GM18519 (cell line): ENCODE measurements around the gene MIPOL1.
"Not testable (repeated sequence)": the region's sequence is repeated elsewhere in the genome, so short reads cannot be mapped to it uniquely, and the experiment has no call there.

ENCODE experiments used
- ATAC-seq: cut with Tn5 transposase; IDR thresholded peaks from one replicate; pipeline ENCODE4 v1.9.1; 2021; ENCODE audit warnings: mild to moderate bottlenecking, moderate library complexity; ENCODE audit not compliant: unreplicated experiment, low FRiP score

The MIPOL1 gene, protein sequence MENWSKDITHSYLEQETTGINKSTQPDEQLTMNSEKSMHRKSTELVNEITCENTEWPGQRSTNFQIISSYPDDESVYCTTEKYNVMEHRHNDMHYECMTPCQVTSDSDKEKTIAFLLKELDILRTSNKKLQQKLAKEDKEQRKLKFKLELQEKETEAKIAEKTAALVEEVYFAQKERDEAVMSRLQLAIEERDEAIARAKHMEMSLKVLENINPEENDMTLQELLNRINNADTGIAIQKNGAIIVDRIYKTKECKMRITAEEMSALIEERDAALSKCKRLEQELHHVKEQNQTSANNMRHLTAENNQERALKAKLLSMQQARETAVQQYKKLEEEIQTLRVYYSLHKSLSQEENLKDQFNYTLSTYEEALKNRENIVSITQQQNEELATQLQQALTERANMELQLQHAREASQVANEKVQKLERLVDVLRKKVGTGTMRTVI

DNA sequence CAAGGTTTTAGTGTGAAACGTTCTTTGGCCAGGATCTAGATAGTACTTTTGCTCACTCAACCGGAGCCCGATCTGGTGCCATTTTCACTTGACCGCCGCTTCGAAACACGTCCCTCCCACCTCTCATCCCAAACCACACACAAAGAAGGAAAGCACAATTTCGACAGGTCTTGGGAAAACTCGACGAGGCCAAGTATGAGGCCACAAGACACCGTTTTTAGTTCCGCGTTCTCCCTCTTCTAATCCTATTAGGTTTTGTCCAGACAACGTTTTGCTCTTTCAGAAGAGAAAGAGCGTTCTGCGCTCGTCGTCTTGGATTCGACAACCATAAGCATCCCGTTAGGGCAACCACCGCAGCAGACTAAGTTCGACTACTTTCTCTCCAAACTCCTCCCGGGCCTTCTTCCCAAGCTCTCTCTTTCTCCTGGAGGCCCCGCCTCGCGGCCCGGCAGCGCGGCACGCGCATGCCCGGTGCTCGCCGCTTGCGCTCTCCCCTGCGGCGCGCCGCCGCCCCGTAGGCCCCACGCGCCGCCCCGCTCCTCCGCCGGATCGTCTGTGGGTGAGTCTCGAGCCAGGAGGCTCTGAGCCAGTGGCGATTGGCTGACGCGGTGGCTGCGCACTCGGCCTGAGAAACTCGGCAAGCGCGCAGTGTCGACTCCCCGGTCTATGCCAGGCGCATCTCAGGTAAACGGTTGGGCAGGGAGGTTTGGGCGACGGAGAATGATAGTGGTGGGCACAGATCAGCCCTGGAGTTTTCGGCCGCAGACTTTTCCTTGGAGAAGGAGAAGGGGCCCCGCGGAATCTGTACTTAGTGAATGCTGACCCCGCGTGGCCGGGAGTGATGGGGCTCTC lies at the start of gene MIPOL1:
Gene MIPOL1 (plus strand): TSS at position 517 of the 852 bp plus-strand sequence. CDS start 49,952 bp downstream, outside the sequence.
- ATAC-seq, result no peak

DNA sequence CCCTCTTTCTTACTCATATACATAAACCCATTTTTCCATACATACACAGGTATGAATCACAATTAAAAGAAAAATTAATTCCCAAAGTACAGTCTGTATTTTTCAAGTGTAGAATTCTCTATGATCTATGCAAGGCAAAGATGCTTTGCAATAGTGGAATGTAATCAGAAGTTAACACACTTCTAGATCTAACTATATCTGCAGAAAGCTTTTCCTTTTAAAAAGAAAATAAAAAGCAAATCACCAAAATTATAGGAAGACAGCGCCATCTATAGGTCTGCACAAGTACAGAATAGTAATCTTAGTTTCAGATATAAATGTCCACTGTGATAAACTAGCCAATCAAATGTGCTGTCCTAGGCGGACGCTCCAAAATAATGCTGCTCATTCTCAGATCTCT lies 47.3 kb upstream of the MIPOL1 start:
- no peak for ATAC-seq

DNA sequence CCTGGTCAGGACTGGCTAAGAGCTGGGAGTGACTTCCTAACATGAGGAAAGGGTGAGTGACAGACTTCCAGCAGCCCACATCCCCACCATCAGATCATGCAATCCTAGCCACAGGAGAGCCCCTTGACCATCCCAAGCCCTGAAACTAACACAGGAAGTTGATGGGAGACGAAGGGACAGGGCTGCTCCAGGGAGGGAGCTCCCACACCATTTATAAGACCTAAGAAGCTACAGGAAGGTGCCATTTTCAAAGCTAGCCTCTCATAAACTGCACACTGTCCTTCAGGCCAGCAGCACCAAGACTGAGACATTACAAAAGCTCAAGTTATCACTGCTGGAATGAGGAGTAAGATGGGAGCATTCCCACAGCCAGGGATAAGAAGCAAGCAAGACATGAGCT lies 44.7 kb upstream of the MIPOL1 start:
- no peak for ATAC-seq

DNA sequence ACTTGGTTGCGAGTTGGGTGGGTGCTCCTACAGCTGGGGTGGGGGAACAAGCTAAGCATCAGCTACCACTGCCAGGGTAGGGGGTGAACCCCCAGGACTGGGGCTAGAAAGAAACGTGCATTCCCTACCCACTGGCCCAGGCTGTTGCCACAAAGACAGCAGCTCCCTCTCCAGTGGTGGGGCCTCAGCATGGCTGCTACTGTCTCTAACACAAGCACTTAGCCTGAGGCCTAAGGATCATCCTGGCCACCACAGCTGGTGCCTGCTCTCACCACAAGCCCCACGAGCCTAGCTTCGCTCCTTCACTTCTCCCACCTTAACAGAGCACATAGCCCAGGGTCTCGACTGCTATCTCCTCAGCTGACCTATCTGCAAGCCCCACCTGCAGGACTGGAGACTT lies 44.3 kb upstream of the MIPOL1 start:
- ATAC-seq, result no peak

DNA sequence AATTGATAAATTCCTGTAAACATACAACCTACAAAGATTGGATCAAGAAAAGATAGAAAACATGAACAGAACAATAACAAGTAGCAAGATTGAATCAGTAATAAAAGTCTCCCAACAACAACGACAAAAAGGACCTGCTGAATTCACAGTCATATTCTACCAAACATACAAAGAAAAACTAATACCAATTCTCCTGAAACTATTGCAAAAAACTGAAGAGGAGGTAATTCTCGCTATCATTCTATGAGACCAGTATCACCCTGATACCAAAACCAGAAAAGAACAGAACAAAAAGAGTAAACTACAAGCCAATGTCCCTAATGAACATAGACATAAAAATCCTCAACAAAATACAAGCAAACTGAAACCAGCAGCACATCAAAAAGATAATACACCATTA lies 39.8 kb upstream of the MIPOL1 start:
- no peak for ATAC-seq

DNA sequence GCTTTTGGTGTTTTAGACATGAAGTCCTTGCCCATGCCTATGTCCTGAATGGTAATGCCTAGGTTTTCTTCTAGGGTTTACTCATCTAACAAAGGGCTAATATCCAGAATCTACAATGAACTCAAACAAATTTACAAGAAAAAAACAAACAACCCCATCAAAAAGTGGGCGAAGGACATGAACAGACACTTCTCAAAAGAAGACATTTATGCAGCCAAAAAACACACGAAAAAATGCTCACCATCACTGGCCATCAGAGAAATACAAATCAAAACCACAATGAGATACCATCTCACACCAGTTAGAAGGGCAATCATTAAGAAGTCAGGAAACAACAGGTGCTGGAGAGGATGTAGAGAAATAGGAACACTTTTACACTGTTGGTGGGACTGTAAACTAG lies 35.4 kb upstream of the MIPOL1 start:
- ATAC-seq, result not testable (repeated sequence)

DNA sequence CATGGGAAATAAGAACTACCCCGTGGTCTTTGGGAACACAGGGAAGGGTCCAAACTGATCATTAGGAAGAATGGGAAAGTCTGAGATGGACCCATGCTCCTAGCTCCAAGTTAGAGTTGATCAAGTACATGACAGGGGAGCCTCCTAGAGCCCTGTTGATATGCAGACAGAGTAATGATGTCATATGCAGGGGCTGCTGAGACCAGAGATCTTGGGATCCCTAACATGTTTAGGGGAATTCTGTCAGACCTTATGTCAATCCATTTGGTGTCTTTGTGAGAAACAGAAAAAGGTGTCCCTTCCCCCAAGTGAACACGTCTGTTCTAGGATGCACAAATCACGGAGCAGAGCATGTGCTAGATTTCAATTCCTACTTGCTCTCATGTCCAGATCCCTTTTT lies 31.9 kb upstream of the MIPOL1 start:
- ATAC-seq, result no peak

DNA sequence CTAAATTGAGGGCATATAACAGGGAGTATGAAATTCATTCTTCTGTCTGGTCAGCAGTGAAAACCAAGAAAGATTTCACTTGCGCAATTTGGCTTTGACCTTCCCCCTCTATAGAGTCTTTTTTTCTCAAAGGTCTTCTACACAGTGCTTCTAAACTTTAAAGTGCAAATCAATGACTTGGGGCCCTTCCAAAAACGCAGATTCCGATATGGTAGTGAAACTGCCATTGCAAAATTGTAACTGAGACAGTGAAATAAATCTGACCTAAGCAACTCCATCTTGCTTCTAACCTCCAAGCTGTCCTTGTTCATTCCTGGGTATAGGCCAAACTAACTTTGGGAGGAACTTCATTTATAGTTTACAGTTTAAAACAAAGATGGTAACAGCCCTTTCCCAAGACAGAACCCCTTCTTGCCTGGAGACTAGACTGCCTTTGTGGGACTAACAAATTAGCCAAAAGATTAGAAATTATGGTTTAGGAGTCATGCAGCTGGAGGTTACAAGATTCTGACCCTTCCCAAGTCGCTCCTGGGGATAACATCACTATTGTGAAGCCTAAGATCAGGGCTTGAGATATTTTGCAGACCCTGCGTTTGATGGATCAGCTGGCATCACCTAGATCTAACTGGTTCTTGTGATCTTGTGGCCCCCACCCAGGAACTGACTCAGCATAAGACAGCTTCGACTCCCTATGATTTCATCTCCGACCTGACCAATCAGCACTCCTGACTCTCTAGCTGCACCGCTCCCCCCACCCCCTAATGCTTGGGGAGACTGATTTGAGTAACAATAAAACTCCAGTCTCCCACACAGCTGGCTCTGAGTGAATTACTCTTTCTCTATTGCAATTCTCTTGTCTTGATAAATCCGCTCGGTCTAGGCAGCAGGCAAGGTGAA lies 30.3 kb upstream of the MIPOL1 start:
- no peak for ATAC-seq

DNA sequence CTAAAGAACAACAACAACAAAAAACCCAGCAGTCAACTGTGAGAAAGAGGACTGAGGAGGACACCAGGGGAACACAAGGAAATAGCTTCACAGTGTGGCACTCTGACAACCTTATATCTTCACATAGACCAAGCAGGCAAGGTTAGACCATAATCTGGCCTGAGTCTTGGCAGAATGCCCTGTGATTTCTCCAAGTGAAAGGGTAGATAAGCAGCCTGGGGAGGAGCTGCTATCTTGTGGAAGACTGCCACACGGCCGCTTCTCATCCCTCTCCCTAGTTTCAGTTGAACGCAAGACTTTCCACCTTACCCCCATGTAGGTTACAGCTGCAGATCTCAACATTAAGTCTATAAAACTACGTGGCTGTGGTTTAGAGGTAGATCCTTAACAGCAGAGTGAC lies 29.0 kb upstream of the MIPOL1 start:
- no peak for ATAC-seq

DNA sequence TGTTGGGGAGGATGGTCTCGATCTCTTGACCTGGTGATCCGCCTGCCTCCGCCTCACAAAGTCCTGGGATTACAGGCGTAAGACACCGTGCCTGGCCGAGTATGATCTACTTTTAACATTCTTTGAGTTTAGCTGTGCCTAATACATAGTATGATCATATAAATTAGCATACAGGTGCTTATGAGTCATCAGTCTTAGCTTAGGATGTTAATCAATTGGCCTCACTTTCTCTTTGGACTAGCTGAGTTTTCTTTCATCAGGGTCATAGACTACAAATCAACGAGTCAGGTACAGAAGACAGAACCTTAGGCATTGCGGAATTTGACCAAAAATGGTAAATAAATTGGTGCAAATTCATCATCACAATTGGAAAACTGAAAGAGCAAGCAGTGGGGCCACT lies 27.5 kb upstream of the MIPOL1 start:
- no peak for ATAC-seq

DNA sequence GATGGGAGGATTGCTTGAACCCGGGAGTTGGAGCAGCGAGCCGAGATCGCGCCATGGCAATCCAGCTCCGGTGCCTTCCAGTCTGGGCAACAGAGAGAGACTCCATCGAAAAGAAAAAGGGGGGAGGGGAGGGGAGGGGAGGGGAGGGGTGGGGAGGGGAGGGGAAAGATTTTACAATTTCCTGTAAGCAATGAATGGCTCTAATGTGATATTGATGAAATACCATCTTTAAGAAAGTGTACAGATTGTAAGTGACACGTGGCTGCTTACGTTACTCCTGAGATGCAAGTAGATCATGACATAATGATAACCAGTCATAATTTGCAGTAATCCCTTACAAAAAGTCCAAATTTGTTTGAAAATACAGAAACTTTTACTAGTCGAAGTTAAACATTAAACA lies 26.7 kb upstream of the MIPOL1 start:
- no peak for ATAC-seq

DNA sequence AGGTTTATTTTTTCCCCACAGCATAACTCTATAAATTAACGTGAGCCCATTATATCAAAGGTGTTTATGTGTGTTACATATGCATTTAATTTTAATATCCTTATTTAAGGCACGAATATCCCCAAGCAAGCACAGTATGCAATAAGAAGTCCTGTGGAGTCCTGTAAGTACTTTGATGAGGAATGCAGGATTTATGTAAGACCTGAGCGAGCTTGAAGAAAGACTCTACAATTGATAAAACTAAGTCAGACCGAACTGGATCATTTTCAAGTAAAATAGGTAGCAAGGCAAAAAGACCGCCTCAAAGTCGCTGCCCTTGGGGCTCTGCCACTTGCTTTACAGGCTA lies 26.1 kb upstream of the MIPOL1 start:
- ATAC-seq, result no peak

DNA sequence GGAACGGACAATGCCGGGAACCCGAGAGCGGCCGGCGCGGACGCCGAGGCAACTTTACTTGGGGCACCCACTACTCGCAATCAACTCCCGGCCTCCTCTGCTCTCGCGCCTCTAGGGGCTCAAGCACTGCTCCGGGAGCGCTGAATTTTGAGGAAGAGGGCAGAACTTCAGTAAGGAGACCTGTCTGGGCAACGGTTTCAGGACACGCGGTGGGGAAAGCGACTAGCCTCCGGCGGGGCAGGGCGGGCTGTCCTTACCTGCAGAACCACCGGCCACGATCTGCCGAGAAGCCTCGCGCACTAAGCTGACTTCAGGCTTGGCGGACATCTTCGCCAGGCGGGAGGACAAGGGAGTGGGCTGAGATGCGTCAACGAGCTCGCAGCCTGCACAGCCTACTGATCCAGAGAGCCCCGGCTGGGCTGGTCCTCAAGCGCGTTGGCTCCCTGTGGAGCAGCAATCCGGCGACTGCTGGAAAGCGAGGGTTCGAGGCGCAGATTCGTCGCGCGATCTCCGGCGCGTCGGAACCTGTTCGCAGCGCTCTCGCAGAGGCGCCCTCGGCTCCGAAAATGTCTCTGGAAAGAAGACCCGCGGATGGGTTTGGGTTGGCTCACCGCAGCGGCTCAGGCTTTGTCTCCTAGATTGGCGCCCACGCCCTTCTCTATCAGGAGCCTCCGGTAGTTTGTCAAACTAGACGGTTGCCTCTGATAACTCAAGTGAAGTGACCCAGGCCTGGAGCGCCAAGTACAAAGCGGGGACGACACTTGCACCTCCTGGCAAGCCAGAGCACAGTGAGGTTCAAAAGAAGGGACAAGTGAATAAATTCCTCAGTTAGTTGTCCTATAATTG lies 25.5 kb upstream of the MIPOL1 start, which contains the start of gene SLC25A21:
Gene SLC25A21 (minus strand): TSS at position 583 of the 846 bp plus-strand sequence.
- no peak for ATAC-seq

DNA sequence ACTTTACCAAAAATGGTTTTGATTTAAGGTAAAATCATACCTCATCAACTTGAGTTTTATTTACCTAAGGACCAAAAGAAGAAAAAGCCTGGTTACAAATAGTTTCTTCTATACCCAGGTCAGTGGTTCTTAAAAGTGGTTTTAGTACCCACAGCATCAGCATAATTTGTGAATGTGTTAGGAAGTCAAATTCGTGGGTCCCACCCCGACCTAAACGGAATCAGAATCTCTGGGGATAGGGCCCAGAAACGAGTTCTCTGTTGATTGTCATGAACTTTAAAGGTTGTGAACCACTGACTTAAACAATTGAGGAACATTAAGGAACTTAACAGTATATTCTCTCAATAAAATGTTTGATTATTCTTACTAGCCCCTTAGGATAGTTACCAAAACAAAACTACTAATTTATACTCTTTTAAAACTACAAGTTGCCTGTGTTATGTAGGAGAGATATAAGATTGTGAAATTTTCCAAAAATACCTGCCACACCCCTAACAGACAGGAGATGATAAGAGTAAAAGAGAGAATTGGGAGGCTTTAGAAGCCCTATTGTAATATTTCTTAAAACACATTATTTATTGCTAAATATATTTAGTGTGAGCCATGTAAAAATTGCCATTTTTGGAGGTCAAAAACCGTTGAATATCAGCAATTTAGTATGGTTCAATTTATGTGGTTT lies 24.7 kb upstream of the MIPOL1 start:
- ATAC-seq, result no peak

DNA sequence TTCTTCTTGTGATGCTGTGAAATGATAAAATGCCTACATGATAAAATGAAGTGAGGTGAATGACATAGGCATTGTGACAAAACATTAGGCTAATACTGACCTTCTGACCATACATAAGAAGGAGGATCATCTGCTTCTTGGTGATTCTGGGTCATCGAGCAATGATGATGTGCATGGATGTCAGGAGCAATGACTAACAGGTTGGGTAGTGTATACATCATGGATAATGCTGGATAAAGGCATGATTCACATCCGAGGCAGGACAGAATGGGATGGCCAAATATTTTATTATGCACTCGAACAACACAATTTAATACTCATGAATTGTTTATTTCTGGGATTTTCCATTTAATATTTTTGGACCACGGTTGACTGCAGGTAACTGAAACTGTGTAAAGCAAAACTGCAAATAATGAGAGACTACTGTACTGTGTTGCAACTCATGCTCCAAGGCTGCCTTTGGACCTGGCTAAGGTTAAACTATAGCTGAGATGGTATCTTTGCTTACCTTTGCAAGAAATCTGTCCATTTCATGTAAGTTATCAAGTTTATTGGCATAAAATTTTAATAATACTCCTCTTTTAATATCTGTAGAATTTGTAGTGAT lies 17.7 kb upstream of the MIPOL1 start:
- no peak for ATAC-seq

DNA sequence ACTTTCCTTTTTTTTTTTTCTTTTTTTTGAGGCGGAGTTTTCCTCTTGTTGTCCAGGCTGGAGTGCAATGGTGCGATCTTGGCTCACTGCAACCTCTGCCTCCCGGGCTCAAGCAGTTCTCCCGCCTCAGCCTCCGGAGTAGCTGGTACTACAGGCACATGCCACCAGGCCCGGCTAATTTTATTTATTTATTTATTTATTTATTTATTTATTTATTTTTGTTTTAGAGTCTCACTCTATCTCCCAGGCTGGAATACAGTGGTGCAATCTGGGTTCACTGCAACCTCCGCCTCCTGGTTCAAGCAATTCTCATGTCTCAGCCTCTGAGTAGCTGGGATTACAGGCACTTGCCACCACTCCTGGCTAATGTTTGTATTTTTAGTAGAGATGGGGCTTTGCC lies 16.9 kb upstream of the MIPOL1 start:
- ATAC-seq, result not testable (repeated sequence)

DNA sequence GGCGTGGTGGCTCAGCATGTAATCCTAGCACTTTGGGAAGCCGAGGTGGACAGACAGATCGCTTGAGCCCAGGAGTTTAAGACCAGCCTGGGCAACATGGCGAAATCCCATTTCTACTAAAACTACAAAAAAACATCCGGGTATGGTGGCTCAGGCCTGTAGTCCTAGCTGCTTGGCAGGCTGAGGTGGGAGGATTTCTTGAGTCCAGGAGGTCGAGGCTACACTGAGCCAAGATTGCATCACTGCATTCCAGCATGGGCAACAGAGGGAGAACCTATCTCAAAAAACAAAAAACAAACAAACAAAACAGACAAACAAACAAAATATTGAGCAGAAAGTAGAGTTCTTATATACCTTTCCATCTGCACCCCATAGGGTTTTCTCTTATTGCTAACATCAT lies 16.3 kb upstream of the MIPOL1 start:
- ATAC-seq, result no peak

DNA sequence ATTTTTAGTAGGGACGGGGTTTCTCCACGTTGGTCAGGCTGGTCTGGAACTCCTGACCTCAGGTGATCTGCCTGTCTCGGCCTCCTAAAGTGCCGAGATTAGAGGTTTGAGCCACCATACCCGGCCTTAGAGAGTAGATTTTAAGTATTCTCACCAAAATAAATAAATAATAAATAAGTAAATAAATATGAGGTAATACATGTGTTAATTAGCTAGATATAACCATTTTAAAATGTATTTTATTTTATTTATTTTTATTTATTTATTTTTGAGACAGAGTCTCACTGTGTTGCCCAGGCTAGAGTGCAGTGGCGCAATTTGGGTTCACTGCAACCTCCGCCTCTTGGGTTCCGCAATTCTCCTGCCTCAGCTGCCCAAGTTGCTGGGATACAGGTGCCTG lies 13.2 kb upstream of the MIPOL1 start:
- not testable (repeated sequence) for ATAC-seq

DNA sequence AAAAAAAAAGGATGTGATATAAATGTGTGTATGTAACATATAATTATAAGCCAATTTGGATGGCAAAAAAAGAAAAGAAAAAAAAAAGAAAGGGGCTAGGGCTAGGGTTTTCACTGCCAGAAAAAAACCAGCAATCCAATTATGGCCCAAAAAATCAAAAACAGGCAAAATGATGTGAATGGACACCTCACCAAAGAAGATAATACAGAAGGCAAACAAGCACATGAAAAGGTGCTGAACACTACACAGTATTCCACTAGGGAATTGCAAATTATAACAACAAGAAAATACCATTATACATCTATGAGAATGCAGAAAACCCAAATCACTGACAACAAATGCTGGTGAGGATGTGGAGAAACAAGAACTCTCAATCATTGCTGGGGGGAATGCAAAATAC lies 12.1 kb upstream of the MIPOL1 start:
- ATAC-seq, result no peak
